GM12865 (cell line): ENCODE measurements around the gene INSR.
A peak's percentile ranks its signal among the peaks of the same experiment; 100 is the strongest.

Experiments
- DNase-seq: peaks from one replicate; pipeline ENCODE4 v3.0.0; 2010; ENCODE audit warnings: low read depth
- H3K4me3 ChIP-seq: 2 replicates; pipeline ENCODE4 v1.5.1; 2011; ENCODE audit warnings: mild to moderate bottlenecking, low read depth, low read length, control low read depth
- CTCF ChIP-seq: IDR thresholded peaks from 2 replicates; pipeline ENCODE4 v1.5.1; 2011; ENCODE audit warnings: low read length, control low read depth, low read depth, inconsistent platforms; ENCODE audit not compliant: insufficient read depth; ENCODE audit errors: missing control alignments

The INSR gene

DNA sequence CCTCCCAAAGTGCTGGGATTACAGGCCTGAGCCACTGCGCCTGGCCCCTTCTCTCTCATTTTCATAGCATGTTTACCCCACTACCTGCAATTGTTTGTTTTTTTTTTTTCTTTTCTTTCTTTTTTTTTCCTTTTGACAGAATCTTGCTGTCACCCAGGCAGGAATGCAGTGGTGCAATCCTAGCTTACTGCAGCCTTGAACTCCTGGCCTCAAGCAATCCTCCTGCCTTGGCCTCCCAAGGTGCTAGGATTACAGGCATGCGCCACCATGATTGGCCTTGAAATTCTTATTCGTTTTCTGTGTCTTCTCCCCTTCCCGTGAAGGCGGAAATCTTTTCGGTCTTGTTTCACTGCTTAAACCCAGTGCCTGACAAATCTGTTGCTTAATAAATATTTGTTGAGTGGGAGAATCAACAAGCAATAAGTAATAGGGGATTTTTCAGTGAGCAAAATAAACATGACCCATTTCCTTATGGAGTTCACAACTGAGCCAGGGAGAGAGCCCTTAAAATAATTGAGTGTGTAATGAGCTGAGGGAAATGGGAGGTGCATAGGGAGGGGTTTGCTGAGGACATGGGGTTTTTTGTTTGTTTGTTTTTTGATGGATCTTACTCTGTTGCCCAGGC is 1.8 kb upstream of the INSR start:
- H3K4me3 ChIP-seq, result no peak overlapping the region
- no peak for TF ChIP-seq CTCF
- DNase-seq, result no peak

DNA sequence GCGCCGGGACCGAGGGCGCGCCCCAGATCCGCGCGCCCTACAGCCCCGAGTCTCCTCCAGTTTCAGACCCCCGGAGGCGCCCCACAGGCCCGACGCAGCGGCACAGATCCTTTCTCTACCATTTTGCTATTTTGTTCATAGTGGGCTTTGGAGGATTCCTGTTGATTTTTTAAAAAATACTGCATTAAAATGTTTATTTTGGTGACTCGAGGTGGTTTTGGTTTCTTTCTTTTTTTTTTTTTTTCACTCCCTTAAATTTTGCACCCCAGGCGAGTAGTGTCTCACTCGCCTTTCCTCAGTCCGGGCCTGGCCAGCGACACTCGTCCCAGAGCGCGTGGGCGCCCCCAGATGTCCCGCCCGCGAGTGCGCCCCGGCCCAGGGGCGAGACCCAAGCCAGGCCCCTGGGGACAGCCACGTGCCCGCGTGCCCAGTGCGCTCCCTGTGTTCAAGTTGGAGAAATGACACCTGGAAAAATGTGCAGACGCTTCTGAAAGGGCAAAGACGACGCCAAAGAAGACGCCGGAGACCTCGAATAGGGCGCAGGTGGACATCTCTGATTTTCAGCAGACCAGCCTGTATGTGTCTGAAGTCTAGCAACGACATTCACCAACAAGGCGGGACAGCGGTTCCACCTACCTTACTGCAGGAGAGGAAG is 471 bp upstream of the INSR start:
- TF ChIP-seq CTCF, result peak; percentile 27
- H3K4me3 ChIP-seq, result peak overlapping the region; percentile 65
- peak; percentile 87 for DNase-seq

- peak; percentile 22 for DNase-seq
- H3K4me3 ChIP-seq, result peak overlapping the region; percentile 65
Observed at GRCh38 chr19:7292950-7293761, 1.1 kb downstream of the INSR start.

GRCh38 chr19:7292352-7292949 is 1.8 kb downstream of the INSR start:
- H3K4me3 ChIP-seq, result peak overlapping the region; percentile 65
- DNase-seq, result peak; percentile 22
- TF ChIP-seq CTCF, result no peak

More at GRCh38 chr19:7292950-7293761, 1.1 kb downstream of the INSR start:
- TF ChIP-seq CTCF, result no peak

GRCh38 chr19:7288977-7289376 is 5.2 kb downstream of the INSR start:
- H3K4me3 ChIP-seq, result no peak overlapping the region
- no peak for TF ChIP-seq CTCF
- DNase-seq, result no peak

- H3K4me3 ChIP-seq, result no peak overlapping the region
- no peak for DNase-seq
- TF ChIP-seq CTCF, result no peak
Observed at GRCh38 chr19:7288131-7288530, 6.1 kb downstream of the INSR start.
